ENCODE results near the gene TEN1. TPM values are rescaled to one million over a fixed set of nuclear protein-coding genes. Genes with fewer than 3 reads are reported as not detected.

The TEN1 gene
- total and polyA plus RNA-seq, 2 of the 13 experiments (the other 11 are each of a cell fraction or from before 2014, with no cell fraction given), result 18.0 to 21.3 TPM

GRCh38 chr17:75998327-75998795 is 19.3 kb downstream of the TEN1 start (continued):
- no peak for TF ChIP-seq CEBPZ (IDR thresholded peaks at IDR 0.05; ENCODE audit: low read length)
- peak; percentile 87 for TF ChIP-seq MEF2D (CRISPR knock-in tag; IDR thresholded peaks at IDR 0.05)
- TF ChIP-seq ZNF3 (CRISPR knock-in tag; IDR thresholded peaks at IDR 0.05), result no peak
- TF ChIP-seq ZNF101 (CRISPR knock-in tag; IDR thresholded peaks at IDR 0.05; ENCODE audit: borderline replicate concordance, low read depth), result no peak
- TF ChIP-seq DDIT3 (CRISPR knock-in tag; IDR thresholded peaks at IDR 0.05), result no peak
- TF ChIP-seq ZNF503 (CRISPR knock-in tag; IDR thresholded peaks at IDR 0.05), result no peak
- 0 out of 2 replicates have a peak, but pooled peaks have one; percentile 69 for TF ChIP-seq RCOR2 (CRISPR knock-in tag; IDR thresholded peaks at IDR 0.05)
- no peak for TF ChIP-seq ZBTB1 (CRISPR knock-in tag; IDR thresholded peaks at IDR 0.05; ENCODE audit: borderline replicate concordance)
- TF ChIP-seq MIER3 (CRISPR knock-in tag; IDR thresholded peaks at IDR 0.05; ENCODE audit: borderline replicate concordance), result no peak
- TF ChIP-seq SIX4 (CRISPR knock-in tag; IDR thresholded peaks at IDR 0.05), result no peak
- no peak for TF ChIP-seq ZNF432 (CRISPR knock-in tag; IDR thresholded peaks at IDR 0.05; ENCODE audit: borderline replicate concordance)
- TF ChIP-seq ZNF709 (CRISPR knock-in tag; IDR thresholded peaks at IDR 0.05), result no peak
- TF ChIP-seq HES4 (CRISPR knock-in tag; IDR thresholded peaks at IDR 0.05; ENCODE audit: borderline replicate concordance), result no peak
- TF ChIP-seq NR3C1 (CRISPR knock-in tag; IDR thresholded peaks at IDR 0.05), result no peak
- no peak for TF ChIP-seq ZIK1 (CRISPR knock-in tag; IDR thresholded peaks at IDR 0.05; ENCODE audit: borderline replicate concordance, low read depth)
- TF ChIP-seq ZNF703 (CRISPR knock-in tag; IDR thresholded peaks at IDR 0.05; ENCODE audit: borderline replicate concordance), result no peak
- peak; percentile 42; the same call in 1 of the 2 replicates for TF ChIP-seq ZNF251 (CRISPR knock-in tag; IDR thresholded peaks at IDR 0.05)
- TF ChIP-seq SATB2 (CRISPR knock-in tag; IDR thresholded peaks at IDR 0.05), result no peak
- TF ChIP-seq ZNF710 (CRISPR knock-in tag; IDR thresholded peaks at IDR 0.05; ENCODE audit: borderline replicate concordance), result peak; percentile 35; the same call in 1 of the 2 replicates
- no peak for TF ChIP-seq RFXANK (CRISPR knock-in tag; IDR thresholded peaks at IDR 0.05)
- no peak for TF ChIP-seq FUBP1 (CRISPR knock-in tag; IDR thresholded peaks at IDR 0.05; ENCODE audit: borderline replicate concordance)
- no peak for TF ChIP-seq ZNF564 (CRISPR knock-in tag; IDR thresholded peaks at IDR 0.05)

Data from HepG2 (cell line).